GM19035 (cell line): ENCODE results near the gene C3orf20.

ENCODE experiments used
- ATAC-seq: cut with Tn5 transposase; IDR thresholded peaks from one replicate; pipeline ENCODE4 v1.9.1; 2021; ENCODE audit not compliant: unreplicated experiment

Gene C3orf20

DNA sequence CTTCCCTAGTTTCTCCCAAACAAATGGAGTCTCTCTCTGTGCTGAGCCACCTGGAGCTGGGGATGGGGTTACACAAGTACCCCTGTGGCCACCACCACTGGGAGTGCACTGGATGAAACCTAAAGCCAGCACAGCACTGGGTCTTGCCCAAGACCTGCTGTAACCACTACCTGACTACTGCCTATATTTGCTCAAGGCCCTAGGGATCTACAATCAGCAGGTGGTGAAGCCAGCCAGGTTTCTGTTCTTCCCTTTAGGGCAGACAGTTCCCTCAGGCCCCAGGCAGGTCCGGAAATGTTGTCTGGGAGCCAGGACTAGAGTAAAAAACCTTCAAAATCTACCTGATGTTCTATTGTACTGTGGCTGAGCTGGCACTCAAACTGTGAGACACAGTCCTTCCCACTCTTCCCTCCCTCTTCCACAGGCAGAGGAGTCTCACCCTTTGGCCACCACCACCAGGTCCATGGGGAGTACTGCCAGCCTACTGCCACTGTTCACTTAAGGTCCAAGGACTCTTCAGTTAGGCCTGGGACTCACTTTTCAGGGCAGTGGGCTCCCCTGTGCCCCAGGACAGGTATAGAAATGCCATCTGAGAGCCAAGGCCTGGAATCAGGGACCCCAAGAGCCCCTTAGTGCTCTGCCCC, 23.8 kb downstream of the C3orf20 start:
- ATAC-seq = no peak

DNA sequence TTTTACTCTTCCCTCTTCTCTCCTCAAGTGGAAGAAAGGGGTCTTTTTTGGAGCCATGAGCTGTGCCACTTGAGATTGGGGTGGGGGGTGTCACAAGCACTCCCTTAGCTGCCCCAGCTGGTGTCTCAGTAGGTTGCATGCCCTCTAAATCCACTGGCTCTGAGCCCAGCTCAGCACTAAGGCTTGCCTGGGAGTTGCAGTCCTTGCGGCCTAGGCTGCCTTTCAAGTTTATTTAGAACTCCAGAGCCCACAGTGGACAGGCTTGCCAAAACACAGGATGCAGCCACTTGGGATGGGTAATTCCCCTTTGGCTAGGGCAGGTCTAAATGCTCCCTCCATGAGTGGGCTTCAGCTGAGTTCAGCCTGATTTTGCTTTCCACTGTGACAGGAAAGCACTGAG, 24.7 kb downstream of the C3orf20 start:
- no peak for ATAC-seq

DNA sequence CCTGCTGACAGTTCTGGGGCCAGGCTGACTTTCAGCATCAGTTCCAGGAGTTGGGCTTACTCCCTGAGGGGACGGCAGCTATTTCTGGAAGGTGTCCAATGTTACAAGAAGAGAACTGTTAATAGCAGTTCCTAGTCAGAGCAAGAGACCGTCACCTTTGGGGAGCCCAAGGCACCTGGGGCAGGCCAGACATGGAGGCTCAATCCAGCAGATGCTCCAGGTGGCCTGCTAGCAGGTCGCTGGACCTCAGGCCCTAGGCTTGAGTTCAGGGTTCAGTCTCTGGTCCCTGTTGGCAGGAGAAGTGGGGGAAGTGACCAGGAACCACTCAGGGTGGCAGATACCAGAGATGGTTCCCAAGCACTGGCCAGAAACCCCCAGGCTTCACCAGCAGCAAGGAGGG, 25.9 kb downstream of the C3orf20 start:
- no peak for ATAC-seq

DNA sequence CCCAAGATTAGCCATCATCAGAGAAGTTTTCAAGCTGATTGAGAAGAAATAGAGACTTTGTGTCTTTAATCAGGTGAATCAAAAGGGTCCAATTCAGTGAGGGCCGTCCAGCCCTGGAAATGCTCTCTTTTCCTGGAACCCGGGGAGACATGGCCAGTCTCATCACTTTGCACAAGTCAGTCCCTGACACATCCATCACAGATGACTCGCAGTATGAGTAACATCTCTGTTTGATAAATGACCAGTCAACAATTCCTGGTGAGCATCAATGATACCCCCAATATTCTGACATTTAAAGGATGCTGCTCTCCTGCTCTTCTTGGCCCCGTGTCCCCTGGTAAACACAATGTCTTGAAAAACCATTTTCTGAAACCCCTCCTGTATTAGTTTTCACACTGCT, 26.7 kb downstream of the C3orf20 start:
- ATAC-seq = no peak

DNA sequence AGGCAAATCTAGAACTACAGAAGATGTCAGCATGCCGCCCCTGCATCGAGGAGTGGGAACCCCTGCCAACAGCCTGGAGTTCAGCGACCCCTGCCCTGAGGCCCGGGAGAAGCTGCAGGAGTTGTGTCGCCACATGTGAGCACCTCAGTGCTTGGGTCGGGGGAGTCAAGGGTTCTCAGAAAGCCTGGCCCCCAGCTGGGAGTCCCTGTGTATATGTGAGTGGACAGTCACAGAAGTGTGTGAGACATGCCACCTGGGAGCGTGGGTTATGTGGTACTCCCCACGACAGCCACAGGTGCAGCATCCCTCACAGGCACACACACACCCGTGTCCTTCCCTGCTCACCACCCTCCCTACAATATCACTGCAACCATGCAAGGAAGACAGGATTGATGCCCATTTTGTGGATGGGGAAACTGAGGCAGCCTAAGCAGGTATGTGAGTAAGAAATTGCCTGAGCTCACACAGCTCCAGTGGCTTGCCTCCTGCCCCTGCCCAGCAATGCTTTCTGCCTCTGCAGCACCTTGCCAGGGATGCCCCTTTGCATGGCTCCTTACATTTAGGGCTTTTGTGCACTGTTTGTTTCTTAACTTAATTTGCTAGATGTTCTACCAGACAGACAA, 28.3 kb downstream of the C3orf20 start:
- ATAC-seq = no peak

DNA sequence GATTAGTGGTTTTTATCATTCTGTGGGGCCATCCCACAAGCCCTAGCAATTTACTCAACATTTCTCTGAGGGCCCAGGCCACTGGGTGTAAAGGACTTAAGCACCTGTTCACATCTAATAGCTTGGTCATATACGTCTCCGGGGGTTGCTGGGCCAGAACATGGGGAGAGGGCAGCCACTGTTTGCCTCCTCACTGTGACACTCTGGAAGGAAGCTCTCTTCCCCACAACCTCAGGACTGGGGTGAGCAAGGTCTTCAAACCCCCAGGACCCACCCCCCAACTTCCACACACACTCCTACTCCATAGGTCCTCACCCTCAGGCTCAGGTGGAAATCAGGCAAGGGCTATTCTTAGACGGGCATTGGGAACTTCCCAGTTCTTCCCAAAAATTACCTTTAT, 28.9 kb downstream of the C3orf20 start:
- ATAC-seq = no peak

DNA sequence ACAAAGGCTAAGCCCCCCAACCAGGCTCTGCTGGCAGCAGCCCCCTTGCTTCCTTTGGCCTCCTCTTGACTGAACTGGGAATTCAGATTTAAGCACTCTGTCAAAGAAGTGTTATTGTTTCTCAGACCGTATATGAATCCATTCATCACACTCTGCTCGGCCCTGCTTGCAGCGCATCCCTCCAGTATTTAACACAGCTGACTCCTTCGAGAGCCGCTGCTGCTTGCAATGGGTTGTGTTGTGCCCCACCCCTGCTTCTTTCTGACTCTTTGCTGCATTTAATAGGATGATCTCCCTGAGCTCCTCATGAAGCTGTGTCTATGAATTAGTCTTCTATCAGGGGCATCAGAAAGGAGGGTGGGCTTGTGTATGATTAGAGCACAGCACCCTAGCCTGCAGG, 31.2 kb downstream of the C3orf20 start:
- no peak for ATAC-seq

DNA sequence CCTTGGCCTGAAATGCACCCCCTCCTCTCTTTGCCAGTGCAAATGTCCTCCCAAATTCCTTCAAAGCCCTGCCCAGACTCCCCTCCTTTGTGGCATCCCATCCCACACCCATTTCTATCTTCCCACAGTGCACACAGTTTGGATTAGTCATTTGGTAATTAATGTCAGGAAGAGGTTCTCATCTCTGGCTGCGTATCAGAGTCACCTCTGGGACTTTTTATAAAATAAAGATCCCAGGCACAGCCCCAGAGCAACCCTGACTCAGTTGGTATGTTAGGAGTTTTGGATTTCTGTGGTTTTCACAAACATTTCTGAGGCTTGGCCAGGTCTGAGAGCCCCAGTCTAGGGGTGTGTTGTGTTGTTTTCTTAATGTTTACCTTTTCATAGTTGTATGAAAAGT, 41.6 kb downstream of the C3orf20 start:
- ATAC-seq = no peak

DNA sequence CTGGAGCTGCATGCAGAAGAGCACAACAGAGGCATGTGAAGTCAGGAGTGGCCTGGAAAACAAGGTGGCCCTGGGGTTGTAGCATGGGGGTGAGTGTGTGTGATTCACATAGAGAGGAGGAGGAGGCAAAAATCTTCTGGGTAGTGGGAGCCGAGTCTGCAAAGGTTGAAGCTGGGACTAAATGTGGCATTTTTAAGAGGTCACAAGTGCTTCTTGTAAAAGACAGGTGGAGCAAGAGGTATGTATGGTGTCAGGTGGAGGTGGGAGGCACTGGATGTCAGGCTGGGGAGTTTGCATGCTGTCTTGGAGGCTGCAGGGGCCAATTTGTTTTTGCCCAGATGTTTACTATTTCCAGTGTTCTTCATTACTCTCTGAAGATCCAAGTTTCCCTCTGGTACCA, 42.4 kb downstream of the C3orf20 start:
- no peak for ATAC-seq

DNA sequence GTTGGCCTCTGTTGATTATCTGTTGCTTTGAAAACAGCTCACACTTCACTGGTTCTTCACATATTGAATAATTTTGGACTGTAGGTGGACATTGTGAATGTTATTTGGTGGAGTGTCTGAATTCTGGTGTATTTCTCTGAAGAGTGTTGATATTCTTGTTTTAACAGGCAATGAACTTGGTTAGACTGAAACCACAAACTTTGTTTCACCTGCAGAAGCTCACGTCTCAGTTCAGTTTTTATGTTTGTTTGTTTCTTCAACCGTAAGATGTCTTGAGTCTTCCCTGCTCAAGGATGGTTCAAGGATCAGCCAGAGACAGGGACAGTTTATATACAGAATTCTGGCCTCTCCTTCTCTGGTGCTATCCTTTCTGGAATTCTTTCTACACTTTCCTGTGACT, 43.6 kb downstream of the C3orf20 start:
- ATAC-seq = no peak

DNA sequence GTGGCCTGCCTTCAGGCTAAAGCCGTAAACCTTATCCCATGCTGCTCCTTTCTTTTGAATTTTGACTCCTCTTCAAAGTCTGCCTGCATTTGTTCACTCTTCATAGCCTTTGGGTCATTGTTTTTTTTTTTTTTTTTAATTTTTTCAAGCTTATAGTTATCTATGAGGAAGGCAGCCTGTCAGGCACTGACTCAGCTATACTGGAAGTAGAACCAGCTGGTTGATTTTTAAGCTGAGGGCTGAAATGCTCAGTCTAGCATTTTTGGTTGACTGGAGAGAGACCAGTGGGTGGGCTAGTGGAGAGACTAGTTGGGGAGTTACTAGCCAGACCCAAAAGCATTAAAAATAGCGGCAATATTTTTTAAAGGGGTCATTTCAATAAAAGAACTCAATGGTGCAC, 44.1 kb downstream of the C3orf20 start:
- ATAC-seq = no peak

DNA sequence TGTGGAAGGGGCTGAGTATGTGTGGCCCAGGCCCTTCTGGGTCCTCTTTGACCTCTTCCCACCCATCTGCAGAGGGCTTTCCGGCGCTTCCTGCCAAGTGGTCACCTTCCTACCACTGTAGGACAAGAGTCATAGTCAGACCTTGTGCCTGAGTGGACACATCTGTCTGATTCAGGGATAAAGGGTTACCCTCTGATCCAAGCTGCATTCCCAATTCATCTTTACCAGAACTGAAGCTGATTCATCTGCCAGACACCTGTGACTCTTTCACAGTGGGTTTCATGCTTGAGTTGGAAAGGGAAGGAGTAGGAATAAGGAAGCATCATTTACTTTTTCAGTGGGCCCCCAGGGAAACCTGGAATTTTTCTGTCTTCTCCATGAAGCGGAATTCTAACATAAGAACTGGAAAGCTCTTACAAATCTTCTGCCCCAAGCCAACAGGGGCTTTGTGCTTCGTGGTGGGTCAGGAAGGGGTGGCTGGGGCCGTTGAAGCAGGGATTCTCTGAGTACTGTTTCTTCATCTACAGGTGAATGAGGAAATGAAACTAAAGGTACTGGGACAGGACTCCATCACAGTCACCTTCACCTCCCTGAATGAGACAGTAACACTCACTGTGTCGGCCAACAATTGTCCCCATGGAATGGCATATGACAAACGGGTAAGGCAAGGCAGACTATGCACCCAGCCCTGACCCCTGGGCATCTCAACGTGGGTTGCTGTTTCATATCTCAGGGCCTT, 46.4 kb downstream of the C3orf20 start:
- no peak for ATAC-seq

DNA sequence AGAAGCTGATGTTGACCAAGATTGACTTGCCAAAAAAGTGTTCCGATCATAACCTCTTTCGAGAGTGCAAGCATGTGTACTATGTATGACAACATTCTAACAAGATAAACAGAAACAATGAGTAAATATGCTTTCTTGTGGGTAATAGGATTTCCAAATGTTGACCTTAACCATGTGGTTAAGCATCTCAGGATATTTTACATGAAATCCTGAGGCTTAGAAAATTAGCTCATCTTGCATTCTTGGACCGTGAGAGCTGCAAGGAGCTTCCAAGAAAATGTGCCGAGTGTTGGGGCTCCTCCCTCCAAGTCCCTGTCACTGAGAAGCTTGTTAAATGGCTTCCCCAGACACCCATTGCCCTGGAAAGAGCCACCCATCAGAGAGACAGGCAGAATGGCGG, 50.1 kb downstream of the C3orf20 start:
- ATAC-seq = no peak

DNA sequence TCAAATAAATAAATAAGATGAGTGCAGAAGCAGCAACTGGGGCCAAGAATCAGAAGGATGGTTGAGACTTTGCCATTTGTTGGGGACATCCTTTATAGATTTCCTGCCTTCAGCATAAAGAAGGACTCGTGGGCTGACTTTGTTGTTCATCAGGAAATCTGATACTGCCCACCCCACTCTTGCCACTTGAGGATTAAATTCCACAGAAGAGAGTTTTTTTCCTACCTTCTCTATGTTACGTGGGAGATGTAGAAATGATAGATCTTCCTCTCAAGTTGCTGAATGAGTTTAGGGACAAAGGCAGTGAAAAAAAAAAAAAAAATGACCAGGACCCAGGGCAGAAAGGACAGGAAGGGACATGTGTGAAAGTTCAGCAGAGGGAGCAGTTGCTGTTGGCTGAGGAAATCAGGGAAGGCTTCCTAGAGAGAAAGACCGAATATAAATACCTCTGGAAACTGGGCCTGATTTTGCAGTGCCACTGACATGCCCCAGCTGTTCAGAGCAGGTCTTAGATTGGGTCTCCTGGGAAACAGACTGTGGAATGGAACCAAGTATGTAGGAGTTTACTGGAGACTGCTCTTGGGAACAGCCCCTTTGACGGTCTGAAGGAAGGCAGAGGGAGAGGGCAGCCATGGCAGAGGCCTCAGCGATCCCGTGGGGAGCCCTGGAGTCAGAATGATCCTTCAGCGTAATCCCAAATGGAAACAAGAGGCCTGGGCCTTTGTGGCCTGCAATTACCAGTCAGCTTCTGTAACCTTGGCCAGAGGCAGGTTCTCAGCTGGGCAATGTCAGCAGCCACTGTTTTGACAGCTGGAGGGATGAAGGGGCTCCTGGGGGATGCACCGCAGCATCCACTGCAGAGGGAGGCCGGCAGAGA, 50.9 kb downstream of the C3orf20 start:
- no peak for ATAC-seq

DNA sequence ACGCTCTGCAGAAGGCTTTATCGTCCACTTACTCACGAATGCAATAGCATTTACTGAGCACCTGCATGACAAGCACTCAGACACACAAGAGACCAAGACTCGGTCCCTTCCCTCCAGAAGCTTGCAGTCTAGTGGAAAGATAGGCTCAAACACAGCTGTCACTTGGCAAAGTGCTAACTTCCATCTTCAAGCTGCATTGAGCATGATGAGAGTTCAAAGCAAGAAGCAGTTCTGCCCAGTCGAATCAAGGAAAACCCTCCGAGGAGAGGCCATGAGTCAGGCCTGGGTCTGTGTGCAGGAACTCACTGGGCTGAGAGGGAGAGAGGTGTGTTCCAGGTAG, 51.5 kb downstream of the C3orf20 start:
- ATAC-seq = no peak

DNA sequence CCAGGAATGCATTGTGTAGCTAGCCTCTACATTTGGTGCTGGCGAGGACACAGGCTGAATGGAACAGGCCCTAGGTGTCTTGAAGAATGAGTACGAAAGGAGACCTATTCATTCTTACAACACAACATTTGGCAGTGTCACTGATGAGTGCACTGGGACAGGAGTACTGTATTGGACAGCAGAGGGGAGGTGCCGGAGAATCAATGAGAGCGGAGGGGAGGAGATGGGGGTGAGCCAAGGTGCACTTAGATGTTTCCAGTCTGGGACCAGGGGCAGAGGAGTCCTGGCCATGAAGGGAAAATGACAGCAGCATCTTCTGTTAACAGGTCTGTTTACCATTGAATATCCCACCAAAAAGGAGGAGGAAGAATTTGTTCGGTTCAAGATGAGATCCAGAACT, 53.2 kb downstream of the C3orf20 start:
- no peak for ATAC-seq

DNA sequence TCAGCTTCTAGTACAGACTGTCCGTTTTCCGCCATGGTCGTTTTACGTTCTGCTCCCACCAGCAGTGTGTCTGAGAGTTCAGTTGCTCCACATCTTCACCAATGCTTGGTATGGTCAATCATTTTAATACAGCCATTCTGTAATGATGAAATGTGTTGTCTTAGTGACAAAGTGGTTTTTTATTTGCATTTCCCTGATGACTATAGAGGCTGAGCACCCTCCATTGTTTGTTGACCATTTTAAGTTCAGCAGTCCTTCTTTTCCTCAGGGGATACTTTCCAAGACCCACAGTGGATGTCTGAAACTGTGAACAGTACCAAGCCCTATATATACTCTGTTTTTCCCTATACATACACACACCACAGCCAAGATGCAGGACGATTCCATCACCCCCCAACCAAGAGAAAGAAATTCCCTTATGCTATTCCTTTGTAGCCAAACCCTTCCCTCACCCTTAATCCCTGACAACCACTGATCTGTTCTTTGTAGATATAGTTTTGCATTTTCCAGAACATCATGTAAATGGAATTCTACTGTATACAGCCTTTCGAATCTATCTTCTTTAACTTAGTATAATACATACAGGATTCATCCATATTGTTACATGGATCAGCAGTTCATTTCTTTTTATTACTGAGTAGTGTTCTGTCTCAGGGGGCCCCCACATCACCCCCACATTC, 55.9 kb downstream of the C3orf20 start:
- ATAC-seq = no peak

DNA sequence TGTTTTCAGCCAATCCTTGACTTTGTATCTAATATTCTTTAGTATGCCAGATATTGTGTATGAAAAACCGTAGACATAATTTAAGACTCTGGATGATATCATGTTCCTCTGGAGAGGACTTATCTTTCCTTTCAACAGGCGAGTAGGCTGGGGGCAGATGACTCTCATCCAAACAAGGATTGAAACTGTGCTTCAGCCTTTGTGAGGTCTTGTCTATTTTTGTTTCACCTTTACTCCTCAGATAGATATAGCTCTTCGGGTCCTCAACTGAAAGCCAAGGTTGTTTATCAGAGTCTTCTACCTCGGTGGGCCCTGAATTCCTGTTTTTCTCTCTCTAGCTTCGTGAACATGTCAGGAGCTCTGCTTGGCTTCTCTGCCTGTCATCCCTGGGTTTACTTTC, 66.0 kb downstream of the C3orf20 start:
- ATAC-seq = no peak

DNA sequence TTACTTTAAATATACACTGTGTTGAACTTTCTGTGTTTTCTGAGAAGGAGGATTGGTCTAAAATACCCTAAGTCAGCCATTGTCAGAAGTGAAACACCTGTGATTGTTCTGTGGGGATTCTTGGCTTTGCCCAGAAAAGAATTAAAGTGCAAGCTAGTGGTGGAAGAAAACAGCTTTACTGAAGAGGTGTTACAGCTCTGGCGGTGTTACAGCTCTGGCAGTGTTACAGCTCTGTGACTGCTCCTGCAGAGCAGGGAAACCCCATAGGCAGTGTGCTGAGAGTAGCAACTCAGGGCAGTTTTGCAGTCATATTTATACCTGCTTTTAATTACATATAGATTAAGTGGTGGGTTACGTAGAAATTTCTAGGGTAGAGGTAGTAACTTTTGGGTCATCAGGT, 66.6 kb downstream of the C3orf20 start:
- no peak for ATAC-seq

DNA sequence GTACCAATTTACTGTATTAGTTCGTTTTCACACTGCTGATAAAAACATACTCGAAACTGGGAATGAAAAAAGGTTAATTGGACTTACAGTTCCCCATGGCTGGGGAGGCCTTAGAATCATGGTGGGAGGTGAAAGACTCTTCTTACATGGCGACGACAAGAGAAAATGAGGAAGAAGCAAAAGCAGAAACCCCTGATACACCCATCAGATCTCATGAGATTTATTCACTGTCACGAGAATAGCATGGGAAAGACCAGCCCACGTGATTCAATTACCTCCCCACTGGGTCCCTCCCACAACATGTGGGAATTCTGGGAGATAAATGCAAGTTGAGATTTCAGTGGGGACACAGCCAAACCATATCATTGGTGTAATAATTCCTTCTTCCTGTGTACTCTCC, 69.6 kb downstream of the C3orf20 start:
- no peak for ATAC-seq

DNA sequence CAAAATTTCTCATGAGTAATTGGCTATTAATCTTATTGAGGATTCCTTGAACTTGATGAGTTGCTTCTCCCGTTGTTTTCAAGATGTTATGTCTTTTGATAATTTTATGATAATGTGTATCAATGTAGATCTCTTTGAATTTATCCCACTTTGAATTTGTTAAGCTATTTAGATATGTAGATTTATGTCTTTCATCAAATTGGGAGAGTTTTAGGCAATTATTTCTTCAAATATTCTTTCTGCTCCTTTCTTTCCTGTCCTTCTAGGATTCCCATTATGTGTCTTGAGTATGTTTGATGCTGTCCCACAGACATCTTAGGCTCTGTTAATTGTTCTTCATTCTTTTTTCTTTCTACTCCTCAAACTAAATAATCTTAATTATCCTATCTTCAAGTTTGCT, 75.7 kb downstream of the C3orf20 start:
- no peak for ATAC-seq
